GM23248 (cell line): ENCODE data around the gene KCNJ4. TPM values are rescaled to one million over a fixed set of nuclear protein-coding genes. Genes with fewer than 3 reads are reported as not detected.
"Not testable (repeated sequence)": the region's sequence is repeated elsewhere in the genome, so short reads cannot be mapped to it uniquely, and the experiment has no call there.

Experiments
- DNase-seq: peaks from one replicate; pipeline ENCODE4 v3.0.0-alpha.2; 2015
- H2AFZ ChIP-seq: fragments of 200-600 bp; sonication (generic); 2 replicates; pipeline ENCODE4 v1.6.1; 2016; ENCODE audit warnings: antibody characterized with exemption
- H3F3A ChIP-seq: fragments of 200-600 bp; sonication (generic); 2 replicates; pipeline ENCODE4 v1.6.1; 2016; ENCODE audit warnings: mild to moderate bottlenecking, antibody characterized with exemption, mixed run types; ENCODE audit not compliant: insufficient read depth
- H3K27ac ChIP-seq: fragments of 200-600 bp; sonication (generic); 2 replicates; pipeline ENCODE4 v1.5.1; 2016; ENCODE audit warnings: mild to moderate bottlenecking
- H3K27me3 ChIP-seq: fragments of 200-600 bp; sonication (generic); replicated peaks from 2 replicates; pipeline ENCODE4 v1.6.1; 2016; ENCODE audit warnings: mild to moderate bottlenecking; ENCODE audit not compliant: insufficient read depth
- H3K36me3 ChIP-seq: fragments of 200-600 bp; sonication (generic); 2 replicates; pipeline ENCODE4 v1.6.1; 2016; ENCODE audit warnings: low read depth, mild to moderate bottlenecking
- H3K4me1 ChIP-seq: fragments of 200-600 bp; sonication (generic); 2 replicates; pipeline ENCODE4 v1.6.1; 2016; ENCODE audit warnings: mild to moderate bottlenecking; ENCODE audit not compliant: insufficient read depth
- H3K4me2 ChIP-seq: fragments of 200-600 bp; sonication (generic); one replicate; pipeline ENCODE4 v1.6.1; 2016; ENCODE audit warnings: mild to moderate bottlenecking; ENCODE audit not compliant: unreplicated experiment
- H3K4me3 ChIP-seq: fragments of 200-600 bp; sonication (generic); 2 replicates; pipeline ENCODE4 v1.5.1; 2016; ENCODE audit warnings: mild to moderate bottlenecking
- H3K79me2 ChIP-seq: fragments of 200-600 bp; sonication (generic); 2 replicates; pipeline ENCODE4 v1.6.1; 2016; ENCODE audit warnings: mild to moderate bottlenecking; ENCODE audit not compliant: insufficient read depth
- H3K9ac ChIP-seq: fragments of 200-600 bp; sonication (generic); 2 replicates; pipeline ENCODE4 v1.6.1; 2016; ENCODE audit warnings: mild to moderate bottlenecking
- H3K9me2 ChIP-seq: fragments of 200-600 bp; sonication (generic); 2 replicates; pipeline ENCODE4 v1.6.1; 2016; ENCODE audit warnings: mixed run types, mild to moderate bottlenecking, moderate library complexity; ENCODE audit not compliant: insufficient read depth
- H3K9me3 ChIP-seq: fragments of 200-600 bp; sonication (generic); one replicate; pipeline ENCODE4 v1.6.1; 2017; ENCODE audit warnings: low read depth
- H4K20me1 ChIP-seq: fragments of 200-600 bp; sonication (generic); 2 replicates; pipeline ENCODE4 v1.6.0; 2016; ENCODE audit not compliant: insufficient read depth
- EZH2 ChIP-seq: fragments of 200-600 bp; sonication (generic); IDR thresholded peaks from 2 replicates; pipeline ENCODE4 v1.6.1; 2018; ENCODE audit warnings: antibody characterized with exemption, mild to moderate bottlenecking; ENCODE audit not compliant: insufficient read depth, poor library complexity, severe bottlenecking
- EZH2phosphoT487 ChIP-seq: fragments of 200-600 bp; sonication (generic); IDR thresholded peaks from 2 replicates; pipeline ENCODE4 v1.6.1; 2018; ENCODE audit warnings: antibody characterized with exemption, moderate library complexity, mild to moderate bottlenecking, low read depth; ENCODE audit not compliant: insufficient read depth
- WGBS, 2 experiments: methylation state at CpG; one replicate each; pipeline ENCODE4 v1.1.6; 2015 to 2017; ENCODE audit warnings: low lambda C conversion rate in 2 of 2, low coverage in 1 of 2; ENCODE audit errors: missing lambda C conversion rate in 2 of 2; 5-methylcytosine and 5-hydroxymethylcytosine counted together
- in situ Hi-C: fragments of 300-500 bp; cut with MboI; formaldehyde crosslinking; loops from 2 replicates; pipeline ENCODE4 v1.15.0; 2020
- polyA plus RNA-seq: library from polyadenylated mRNA; unstranded; fragments of >200 nt; fragmentation: Nextera tagmentation; extraction: Ambion mirVana; gene quantifications from 2 replicates; pipeline ENCODE4 v1.2.1, GENCODE V29; 2016
- total RNA-seq: library from RNA; depleted of rRNA; stranded (reverse); fragments of >200 nt; shearing (Covaris generic); gene quantifications from 2 replicates; pipeline ENCODE4 v1.2.3, GENCODE V29; 2014

The KCNJ4 gene
- total and polyA plus RNA-seq, 2 experiments from 2014 or later, result not detected

DNA sequence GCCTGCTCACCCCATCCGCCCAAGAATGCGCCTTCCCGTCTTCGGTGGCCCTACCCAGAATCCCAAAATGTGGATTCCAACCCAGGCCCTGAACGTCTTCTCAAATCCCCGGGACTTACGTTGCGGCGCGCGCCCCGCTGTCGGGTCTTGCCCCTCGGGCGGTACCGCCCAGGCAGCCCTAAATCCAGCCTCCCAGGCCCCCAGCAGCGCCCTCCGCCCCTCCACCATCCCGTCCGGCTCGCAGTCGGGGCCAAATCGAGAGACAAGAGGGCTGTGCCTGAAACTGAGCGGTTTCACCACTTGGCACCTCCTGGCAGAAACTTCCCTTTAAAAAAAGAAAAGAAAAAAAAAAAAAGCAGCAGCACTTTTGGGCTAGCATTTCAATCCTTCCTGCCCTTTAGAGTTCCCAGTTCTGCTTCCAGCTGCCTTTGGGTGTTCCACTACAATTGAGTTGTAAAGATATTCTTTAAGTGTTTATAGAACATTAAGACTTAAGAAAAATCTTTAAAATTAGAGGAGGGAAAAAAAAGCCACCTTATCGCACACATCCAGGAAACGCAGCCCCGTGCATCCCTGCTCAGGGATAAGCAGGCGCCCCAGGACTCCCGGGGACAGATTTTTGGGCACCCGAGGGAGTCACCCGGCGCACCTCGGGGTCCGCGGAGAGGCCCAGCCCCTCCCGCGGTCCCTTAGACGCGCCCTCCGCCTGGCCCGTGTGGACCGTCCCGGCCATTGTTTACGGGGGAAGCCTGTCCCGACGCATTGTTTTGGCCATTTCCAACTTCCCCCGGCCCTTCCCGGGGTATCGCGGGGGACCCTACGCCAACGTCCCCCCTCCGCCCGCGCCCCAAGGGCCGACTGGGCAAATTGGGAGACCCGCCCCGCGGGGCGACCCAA lies 57.6 kb downstream of the KCNJ4 start:
- H3K4me2 ChIP-seq, result peak overlapping the region; percentile 74
- H3K27me3 ChIP-seq, result no peaks in the 10 kb centered on the region
- in situ Hi-C loops, result no loop called here
- H3K27ac ChIP-seq, result no peak overlapping the region
- DNase-seq, result peak; percentile 57
- H3K79me2 ChIP-seq, result peaks cover 43% of the 10 kb centered on the region
- no peaks in the 10 kb centered on the region for H4K20me1 ChIP-seq
- 0 out of 2 replicates have a peak, but pooled peaks cover 8% of the 10 kb centered on the region for H3F3A ChIP-seq
- peak overlapping the region; percentile 85 for H3K9ac ChIP-seq
- peak overlapping the region; percentile 89 for H2AFZ ChIP-seq
- 12% methylated on average over 48 to 54 of the region's 60 CpGs for WGBS, 2 experiments
- H3K4me3 ChIP-seq, result peak overlapping the region; percentile 73
- H3K9me3 ChIP-seq, result no peaks in the 10 kb centered on the region
- no peaks in the 10 kb centered on the region for H3K36me3 ChIP-seq
- TF ChIP-seq EZH2phosphoT487 (no peak), EZH2 (no peak)
- no peaks in the 10 kb centered on the region for H3K9me2 ChIP-seq
- peaks cover 8% of the 10 kb centered on the region; the same call in 1 of the 2 replicates for H3K4me1 ChIP-seq

DNA sequence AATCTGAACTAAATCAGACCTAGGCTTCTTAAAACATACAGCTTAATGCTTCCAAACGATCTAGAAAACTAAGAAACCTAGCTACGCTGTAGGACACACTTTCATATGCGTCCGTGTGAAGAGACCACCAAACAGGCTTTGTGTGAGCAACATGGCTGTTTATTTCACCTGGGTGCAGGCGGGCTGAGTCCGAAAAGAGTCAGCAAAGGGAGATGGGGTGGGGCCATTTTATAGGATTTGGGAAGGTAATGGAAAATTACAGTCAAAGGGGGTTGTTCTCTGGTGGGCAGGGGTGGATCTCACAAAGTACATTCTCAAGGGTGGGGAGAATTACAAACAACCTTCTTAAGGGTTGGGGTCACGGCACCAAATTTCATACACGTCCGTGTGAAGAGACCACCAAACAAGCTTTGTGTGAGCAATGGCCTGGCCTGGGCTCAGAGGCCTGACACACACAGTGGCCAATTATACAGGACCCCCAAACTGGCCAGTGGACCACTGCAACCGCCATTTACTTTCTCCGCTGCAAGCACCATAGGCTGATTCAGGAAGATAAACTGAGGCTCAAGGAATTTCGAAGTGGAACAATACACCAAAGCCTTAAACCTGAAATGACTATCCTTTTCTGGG lies 58.4 kb downstream of the KCNJ4 start:
- H3K36me3 ChIP-seq, H3K9ac ChIP-seq, H3K4me1 ChIP-seq, H3K9me2 ChIP-seq, H3K9me3 ChIP-seq, H3K27me3 ChIP-seq, H3F3A ChIP-seq, H3K27ac ChIP-seq, H2AFZ ChIP-seq, H4K20me1 ChIP-seq, DNase-seq, in situ Hi-C loops, H3K4me3 ChIP-seq: not testable (repeated sequence)
- WGBS, 2 experiments, result 98% methylated on average over 12 of the region's 12 CpGs
- peaks cover 52% of the 10 kb centered on the region for H3K79me2 ChIP-seq
- peak overlapping the region; percentile 74 for H3K4me2 ChIP-seq

DNA sequence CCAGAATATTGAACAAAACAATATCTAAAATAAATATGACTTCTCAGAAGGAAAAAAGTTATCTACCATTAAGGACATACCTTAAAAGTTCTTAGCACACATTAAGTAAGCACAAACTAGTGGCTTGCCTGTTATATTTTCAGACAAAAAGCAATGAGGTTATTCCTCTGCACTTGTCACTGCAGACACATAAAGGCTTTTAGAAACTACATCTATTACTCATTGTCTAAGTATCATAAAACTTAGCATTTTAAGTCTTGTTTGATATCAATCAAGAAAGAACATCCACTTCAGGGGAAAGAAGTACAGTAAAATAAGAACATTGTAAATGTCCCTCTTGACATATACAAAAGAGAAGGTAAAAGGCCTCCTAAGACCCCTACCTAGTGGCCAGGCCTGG lies 59.1 kb downstream of the KCNJ4 start:
- peak overlapping the region; percentile 21; the same call in 1 of the 2 replicates for H3K4me3 ChIP-seq
- H3K36me3 ChIP-seq, H3K4me2 ChIP-seq, H3K4me1 ChIP-seq, H2AFZ ChIP-seq, H3K9me3 ChIP-seq, H3K9me2 ChIP-seq, H3F3A ChIP-seq, H4K20me1 ChIP-seq, H3K27me3 ChIP-seq, in situ Hi-C loops: not testable (repeated sequence)
- peak; percentile 21 for DNase-seq
- H3K27ac ChIP-seq, result 0 out of 2 replicates have a peak overlapping the region, but pooled peaks have one; percentile 16
- H3K9ac ChIP-seq, result peak overlapping the region; percentile 28
- peaks cover 58% of the 10 kb centered on the region for H3K79me2 ChIP-seq

DNA sequence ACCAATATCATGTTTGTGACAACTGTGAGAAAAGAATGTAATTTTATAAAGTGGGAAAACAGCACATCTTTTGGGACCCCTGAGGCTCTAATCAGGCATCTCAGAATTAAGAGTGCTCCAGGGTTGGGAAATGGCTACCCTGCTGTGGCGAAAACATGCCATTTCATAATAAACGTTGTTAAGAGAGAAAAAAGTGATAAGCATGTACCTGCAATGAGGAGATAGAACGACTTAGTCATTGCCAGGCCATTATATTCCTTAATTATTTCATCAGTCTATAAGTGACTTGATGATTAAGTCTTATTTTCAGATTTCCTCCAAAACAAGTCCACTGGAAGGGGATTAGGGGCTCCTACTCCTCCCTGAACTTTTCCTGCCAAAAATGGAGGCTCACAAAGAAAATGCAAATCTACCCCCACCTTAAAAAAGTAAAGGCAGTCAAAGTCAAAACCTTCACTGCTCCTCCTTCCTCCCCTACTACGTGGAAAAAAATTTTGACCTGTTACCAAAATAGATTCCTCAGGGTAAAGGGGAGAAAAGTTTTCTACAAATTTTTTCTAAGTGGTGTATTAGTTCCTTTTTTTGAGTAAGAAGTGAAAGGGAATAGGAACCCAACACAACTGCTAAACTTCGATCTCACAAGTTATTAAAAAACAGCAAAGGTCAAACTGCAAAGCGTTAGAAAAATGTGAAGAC lies 59.9 kb downstream of the KCNJ4 start:
- 77% methylated on average over 6 of the region's 6 CpGs for WGBS, 2 experiments
- not testable (repeated sequence) for H3K4me3 ChIP-seq

DNA sequence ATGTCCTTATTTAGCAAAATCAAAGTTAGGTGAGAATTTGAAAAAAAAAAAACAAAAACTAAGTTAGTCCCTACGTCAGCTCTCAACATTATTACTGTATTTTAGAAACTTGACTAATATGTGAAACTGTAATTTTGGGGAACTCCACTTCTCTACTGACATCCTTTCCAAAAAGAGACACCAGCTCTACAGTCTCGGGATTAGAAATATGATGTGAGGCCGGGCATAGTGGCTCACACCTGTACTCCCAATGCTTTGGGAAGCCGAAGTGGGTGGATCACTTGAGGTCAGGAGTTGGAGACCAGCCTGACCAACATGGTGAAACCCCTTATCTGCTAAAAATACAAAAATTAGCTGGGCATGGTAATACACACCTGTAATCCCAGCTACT lies 65.6 kb downstream of the KCNJ4 start:
- H3K9me2 ChIP-seq, H3F3A ChIP-seq, H3K4me3 ChIP-seq, H3K27me3 ChIP-seq, H3K9me3 ChIP-seq, H3K4me2 ChIP-seq, H3K9ac ChIP-seq, H3K27ac ChIP-seq, H3K36me3 ChIP-seq, in situ Hi-C loops, DNase-seq, H3K4me1 ChIP-seq, H4K20me1 ChIP-seq, H2AFZ ChIP-seq: not testable (repeated sequence)
- peaks cover 75% of the 10 kb centered on the region for H3K79me2 ChIP-seq
- WGBS, 2 experiments, result 92% methylated on average over 4 of the region's 4 CpGs

More for the DNA sequence above, 59.9 kb downstream of the KCNJ4 start:
- DNase-seq, H4K20me1 ChIP-seq, H3K27me3 ChIP-seq, in situ Hi-C loops, H3K4me2 ChIP-seq, H3K36me3 ChIP-seq, H3K9me2 ChIP-seq, H3F3A ChIP-seq, H3K4me1 ChIP-seq, H3K9me3 ChIP-seq, H2AFZ ChIP-seq: not testable (repeated sequence)
- Histone ChIP-seq H3K79me2 (peaks cover 67% of the 10 kb centered on the region), H3K9ac (peak overlapping the region; percentile 34; the same call in 1 of the 2 replicates), H3K27ac (0 out of 2 replicates have a peak overlapping the region, but pooled peaks have one; percentile 40)

DNA sequence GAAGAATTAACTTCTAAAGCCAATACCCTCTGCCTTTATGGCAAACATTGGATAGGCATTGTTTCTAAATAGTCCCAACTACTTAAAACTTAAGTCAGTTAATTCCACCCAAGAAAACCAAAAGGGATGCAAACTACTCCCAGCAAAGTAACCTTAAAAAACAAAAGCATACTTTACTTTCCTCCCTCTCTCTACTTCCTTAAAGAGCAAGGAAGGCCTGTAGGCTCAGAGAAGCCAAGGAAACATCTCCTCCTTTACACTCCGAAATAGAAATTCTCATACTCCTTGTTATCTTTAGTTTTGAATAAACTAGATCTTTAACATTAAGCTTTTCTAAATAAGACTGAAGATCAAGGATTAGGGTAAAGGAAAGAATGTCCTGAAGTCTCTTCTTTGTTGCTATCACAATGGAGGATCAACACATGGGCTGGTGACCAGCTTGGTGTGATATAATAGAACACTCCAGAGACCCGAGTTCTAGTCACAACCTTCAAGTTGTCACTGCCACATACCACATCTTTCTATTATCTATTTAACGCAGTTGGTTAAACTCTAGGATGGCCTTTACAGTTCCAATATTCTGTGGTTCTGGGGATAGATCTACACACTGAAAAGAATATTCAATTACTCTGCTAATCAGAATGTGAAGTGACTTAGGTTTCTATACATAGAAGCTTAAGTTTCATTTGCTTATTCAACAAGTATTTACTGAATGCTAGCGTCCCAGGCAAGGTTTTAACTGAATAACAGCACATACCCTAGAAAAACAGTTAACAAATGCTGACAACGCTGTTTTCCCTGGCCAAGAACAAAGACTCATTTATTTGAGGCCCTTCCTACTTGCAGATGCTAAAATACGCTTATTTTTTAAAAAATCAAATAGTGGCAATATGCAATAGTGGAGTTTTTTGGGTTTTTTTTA lies 66.2 kb downstream of the KCNJ4 start:
- WGBS, 2 experiments, result 88 to 90% methylated on average over 6 of the region's 6 CpGs
- H3K36me3 ChIP-seq, in situ Hi-C loops, H3K27me3 ChIP-seq, H3K9me2 ChIP-seq, H3K4me3 ChIP-seq, H3K4me1 ChIP-seq, H2AFZ ChIP-seq, H3K9me3 ChIP-seq, DNase-seq, H3F3A ChIP-seq, H3K9ac ChIP-seq, H3K4me2 ChIP-seq, H3K27ac ChIP-seq, H4K20me1 ChIP-seq: not testable (repeated sequence)
- H3K79me2 ChIP-seq, result peaks cover 70% of the 10 kb centered on the region
